NCI-H1105 treated with DMSO at 0.1 percent for 48 hours (cell line): Measurements from ENCODE around the gene CCDC167.
A peak's percentile ranks its signal among the peaks of the same experiment; 100 is the strongest.

ENCODE experiments used
- DNase-seq: peaks from one replicate; lab custom pipeline; 2025; lab: John Stamatoyannopoulos, UW

The CCDC167 gene

GRCh38 chr6:37499433-37500293 is at the start of gene CCDC167:
TSS of gene CCDC167 (minus strand) at chr6:37499893. CDS start at chr6:37499863, 30 bp downstream.
- peak; percentile 100 for DNase-seq

- no peak for DNase-seq
Observed at GRCh38 chr6:37549154-37549553, 49.5 kb upstream of the CCDC167 start.

- DNase-seq, result no peak
Observed at GRCh38 chr6:37548067-37548674, 48.5 kb upstream of the CCDC167 start.

- DNase-seq, result peak; percentile 39
Observed at GRCh38 chr6:37547564-37548061, 47.9 kb upstream of the CCDC167 start.

- DNase-seq, result no peak
Observed at GRCh38 chr6:37546141-37546871, 46.6 kb upstream of the CCDC167 start.

GRCh38 chr6:37544530-37544929 is 44.8 kb upstream of the CCDC167 start:
- DNase-seq, result no peak

- DNase-seq, result no peak
Observed at GRCh38 chr6:37543361-37543760, 43.7 kb upstream of the CCDC167 start.

GRCh38 chr6:37541346-37541745 is 41.7 kb upstream of the CCDC167 start:
- no peak for DNase-seq

GRCh38 chr6:37540390-37540789 is 40.7 kb upstream of the CCDC167 start:
- no peak for DNase-seq

GRCh38 chr6:37540029-37540352 is 40.3 kb upstream of the CCDC167 start:
- DNase-seq, result no peak

- no peak for DNase-seq
Observed at GRCh38 chr6:37539171-37540028, 39.7 kb upstream of the CCDC167 start.

- no peak for DNase-seq
Observed at GRCh38 chr6:37538107-37538506, 38.4 kb upstream of the CCDC167 start.

GRCh38 chr6:37537548-37537947 is 37.9 kb upstream of the CCDC167 start:
- no peak for DNase-seq

GRCh38 chr6:37536491-37537190 is 36.9 kb upstream of the CCDC167 start:
- DNase-seq, result peak; percentile 63

- DNase-seq, result peak; percentile 75
Observed at GRCh38 chr6:37535759-37536490, 36.2 kb upstream of the CCDC167 start.

- DNase-seq, result no peak
Observed at GRCh38 chr6:37535428-37535758, 35.7 kb upstream of the CCDC167 start.

- DNase-seq, result no peak
Observed at GRCh38 chr6:37534893-37535292, 35.2 kb upstream of the CCDC167 start.

GRCh38 chr6:37532122-37532521 is 32.4 kb upstream of the CCDC167 start:
- DNase-seq, result no peak

- no peak for DNase-seq
Observed at GRCh38 chr6:37531437-37532036, 31.8 kb upstream of the CCDC167 start.

GRCh38 chr6:37531026-37531425 is 31.3 kb upstream of the CCDC167 start:
- no peak for DNase-seq
